ENCODE results near the gene SMIM8. TPM values are rescaled to one million over a fixed set of nuclear protein-coding genes. Genes with fewer than 3 reads are reported as not detected.

Gene SMIM8
- total RNA-seq, 1 experiment from 2014 or later = 6.6 TPM

- H2BK15ac ChIP-seq (ENCODE audit: low read depth, low read length) = no peak overlapping the region
- H2BK5ac ChIP-seq (ENCODE audit: insufficient read length, low read length) = no peak overlapping the region
- TF ChIP-seq CTCF (conservative IDR thresholded peaks at IDR 0.05) = no peak
- H2AK5ac ChIP-seq (ENCODE audit: insufficient read length, low read length) = no peak overlapping the region
- H3K56ac ChIP-seq (ENCODE audit: insufficient read length, low read depth, low read length) = no peak overlapping the region
- Mint-ChIP-seq H3K36me3 (ENCODE audit: insufficient read depth in 1 of 3, low read depth in 3 of 3) (no peaks in the 10 kb centered on the region), H3K4me3 (no peak overlapping the region), H3K27me3 (ENCODE audit: low read depth) (no peaks in the 10 kb centered on the region), H3K27ac (no peak overlapping the region), H3K9me3 (no peaks in the 10 kb centered on the region), H3K4me1 (no peaks in the 10 kb centered on the region)
- no peak overlapping the region for H3K18ac ChIP-seq (ENCODE audit: insufficient read length, low read depth, low read length)
- no peaks in the 10 kb centered on the region for H4K20me1 ChIP-seq (ENCODE audit: control insufficient read depth, insufficient read depth, insufficient read length)
- no peak overlapping the region for H3K27ac ChIP-seq (ENCODE audit: insufficient read length, low read depth, low read length)
- WGBS (ENCODE audit: extremely low coverage, insufficient read length, low lambda C conversion rate) = no CpG with 5 or more reads among the region's 1 CpG
- no peak overlapping the region for H2BK20ac ChIP-seq (ENCODE audit: low read depth, low read length, poor library complexity, severe bottlenecking)
- H3K9ac ChIP-seq (ENCODE audit: extremely low read depth, insufficient read length, low read length) = no peak overlapping the region
- no peak overlapping the region for H2BK120ac ChIP-seq (ENCODE audit: low read depth, low read length, poor library complexity, severe bottlenecking)
- no peak overlapping the region for H2AFZ ChIP-seq (ENCODE audit: low read length)
- no peak overlapping the region for H4K8ac ChIP-seq (replicated peaks; ENCODE audit: insufficient read length, low read depth, low read length)
- no peak overlapping the region for H2BK12ac ChIP-seq (ENCODE audit: insufficient read length, low read depth, low read length)
- no peak overlapping the region for H3K14ac ChIP-seq (ENCODE audit: insufficient read depth, low read length)
- H3K4ac ChIP-seq (ENCODE audit: low read depth, low read length) = no peak overlapping the region
- no peak overlapping the region for H3K4me2 ChIP-seq (ENCODE audit: insufficient read depth, insufficient read length, low read length)
- no peaks in the 10 kb centered on the region for H3K79me1 ChIP-seq (ENCODE audit: insufficient read depth, low read depth, low read length, poor library complexity, severe bottlenecking)
- no peak overlapping the region for H4K91ac ChIP-seq (ENCODE audit: insufficient read length, low read depth, low read length)
- no peak overlapping the region for H4K5ac ChIP-seq (ENCODE audit: insufficient read length, low read depth, low read length)
- H3K79me2 ChIP-seq (ENCODE audit: insufficient read depth, low read length) = no peaks in the 10 kb centered on the region
- H3K27me3 ChIP-seq (ENCODE audit: insufficient read depth, low read length) = no peaks in the 10 kb centered on the region; the same call in 1 of the 2 replicates
- H3K23me2 ChIP-seq (ENCODE audit: insufficient read length, low read depth, low read length, poor library complexity, severe bottlenecking) = no peaks in the 10 kb centered on the region
- no peak overlapping the region for H3K23ac ChIP-seq (ENCODE audit: insufficient read length, low read depth, low read length)
- no peak overlapping the region for H3T11ph ChIP-seq (ENCODE audit: low read length)
- DNase-seq = no peak
- H3K4me1 ChIP-seq (ENCODE audit: insufficient read depth, low read length) = no peaks in the 10 kb centered on the region
- no peaks in the 10 kb centered on the region for H3K9me3 ChIP-seq (ENCODE audit: control insufficient read depth, low read depth, low read length)
Observed at GRCh38 chr6:87351583-87351982, 29.2 kb downstream of the SMIM8 start.

Data from H9 (cell line).